LoVo (cell line): ENCODE measurements around the gene CREB1.
A peak's percentile ranks its signal among the peaks of the same experiment; 100 is the strongest.

Experiments used
- DNase-seq: peaks from one replicate; pipeline ENCODE4 v3.0.0-alpha.2; 2016; ENCODE audit warnings: low spot score

Gene CREB1

GRCh38 chr2:207504513-207505170 is 25.1 kb upstream of the CREB1 start:
- DNase-seq, result no peak

GRCh38 chr2:207505171-207505570 is 24.6 kb upstream of the CREB1 start:
- no peak for DNase-seq

GRCh38 chr2:207505728-207506127 is 24.0 kb upstream of the CREB1 start:
- DNase-seq, result peak; percentile 2

GRCh38 chr2:207506426-207506825 is 23.3 kb upstream of the CREB1 start:
- no peak for DNase-seq

- DNase-seq, result no peak
These were observed 19.6 kb upstream of the CREB1 start for GRCh38 chr2:207510148-207510547.

- DNase-seq, result no peak
These were observed 17.9 kb upstream of the CREB1 start for GRCh38 chr2:207511851-207512250.

GRCh38 chr2:207512356-207512755 is 17.4 kb upstream of the CREB1 start:
- DNase-seq, result no peak

GRCh38 chr2:207513551-207514257 is 16.1 kb upstream of the CREB1 start:
- DNase-seq, result no peak

- no peak for DNase-seq
These were observed 15.3 kb upstream of the CREB1 start for GRCh38 chr2:207514451-207514850.

- DNase-seq, result no peak
These were observed 14.1 kb upstream of the CREB1 start for GRCh38 chr2:207515671-207516070.

GRCh38 chr2:207516206-207516605 is 13.6 kb upstream of the CREB1 start:
- DNase-seq, result no peak

- DNase-seq, result no peak
These were observed 6.8 kb upstream of the CREB1 start for GRCh38 chr2:207523005-207523404.

- DNase-seq, result no peak
These were observed 4.5 kb upstream of the CREB1 start for GRCh38 chr2:207525296-207525695.

- peak; percentile 28 for DNase-seq
These were observed 807 bp upstream of the CREB1 start for GRCh38 chr2:207528980-207529329.

- DNase-seq, result peak; percentile 29
These were observed 634 bp downstream of the CREB1 start for GRCh38 chr2:207530160-207531031.

- DNase-seq, result no peak
These were observed 1.5 kb downstream of the CREB1 start for GRCh38 chr2:207531032-207531952.

GRCh38 chr2:207532676-207533075 is 2.9 kb downstream of the CREB1 start:
- no peak for DNase-seq

- no peak for DNase-seq
These were observed 3.8 kb downstream of the CREB1 start for GRCh38 chr2:207533461-207534008.

- no peak for DNase-seq
These were observed 4.7 kb downstream of the CREB1 start for GRCh38 chr2:207534417-207534816.

- no peak for DNase-seq
These were observed 9.7 kb downstream of the CREB1 start for GRCh38 chr2:207539470-207539869.

GRCh38 chr2:207540431-207540830 is 10.7 kb downstream of the CREB1 start:
- DNase-seq, result no peak

- DNase-seq, result no peak
These were observed 12.2 kb downstream of the CREB1 start for GRCh38 chr2:207541933-207542332.
